OCI-LY3 (cell line): ENCODE data around the gene C10orf90.

ENCODE experiments used
- H2AFZ ChIP-seq: fragments of 200-600, 300-600 bp; shearing (Covaris generic); 2 replicates; pipeline ENCODE4 v1.6.0; 2014; ENCODE audit warnings: antibody characterized with exemption, low read depth, low read length
- H3K27ac ChIP-seq: fragments of 200-600, 300-600 bp; sonication (generic); 2 replicates; pipeline ENCODE4 v1.5.1; 2014; ENCODE audit warnings: mild to moderate bottlenecking, low read length, moderate library complexity, mixed read lengths
- H3K27me3 ChIP-seq: fragments of 200-600, 300-600 bp; sonication (generic); 2 replicates; pipeline ENCODE4 v1.6.1; 2014; ENCODE audit warnings: low read depth, low read length, mixed read lengths
- H3K36me3 ChIP-seq: fragments of 200-600, 300-600 bp; sonication (generic); replicated peaks from 2 replicates; pipeline ENCODE3; 2014; ENCODE audit warnings: low read depth, low read length, mixed read lengths
- H3K4me1 ChIP-seq: fragments of 300-600, 200-600 bp; sonication (generic); 2 replicates; pipeline ENCODE4 v1.6.1; 2014; ENCODE audit warnings: low read length, mixed read lengths
- H3K4me2 ChIP-seq: fragments of 200-600, 300-600 bp; sonication (generic); 2 replicates; pipeline ENCODE4 v1.6.1; 2014; ENCODE audit warnings: low read length, mixed read lengths
- H3K4me3 ChIP-seq: fragments of 300-600, 200-600 bp; sonication (generic); 2 replicates; pipeline ENCODE4 v1.5.1; 2014; ENCODE audit warnings: antibody characterized with exemption, mild to moderate bottlenecking, low read length, moderate library complexity
- H3K79me2 ChIP-seq: fragments of 300-600, 200-600 bp; shearing (Covaris generic); 2 replicates; pipeline ENCODE4 v1.6.1; 2014; ENCODE audit warnings: mild to moderate bottlenecking, low read length, mixed read lengths
- H3K9ac ChIP-seq: fragments of 300-600, 200-600 bp; shearing (Covaris generic); 2 replicates; pipeline ENCODE4 v1.6.0; 2014; ENCODE audit warnings: mild to moderate bottlenecking, low read length, moderate library complexity
- H3K9me3 ChIP-seq: fragments of 200-600, 300-600 bp; shearing (Covaris generic); 2 replicates; pipeline ENCODE4 v1.6.1; 2014; ENCODE audit warnings: low read length, mixed read lengths; ENCODE audit not compliant: insufficient read depth
- H4K20me1 ChIP-seq: fragments of 200-600, 300-600 bp; sonication (generic); 2 replicates; pipeline ENCODE4 v1.6.1; 2016; ENCODE audit warnings: low read length, mixed read lengths; ENCODE audit not compliant: insufficient read depth
- CTCF ChIP-seq: fragments of 200-600, 300-600 bp; sonication (generic); IDR thresholded peaks from 2 replicates; pipeline ENCODE4 v1.5.1; 2014; ENCODE audit warnings: antibody characterized with exemption, low read length, low read depth
- EZH2phosphoT487 ChIP-seq: fragments of 200-600 bp; shearing (Covaris generic); IDR thresholded peaks from 2 replicates; pipeline ENCODE4 v1.6.1; 2018; ENCODE audit warnings: antibody characterized with exemption, mixed run types, low read depth

Gene C10orf90

DNA sequence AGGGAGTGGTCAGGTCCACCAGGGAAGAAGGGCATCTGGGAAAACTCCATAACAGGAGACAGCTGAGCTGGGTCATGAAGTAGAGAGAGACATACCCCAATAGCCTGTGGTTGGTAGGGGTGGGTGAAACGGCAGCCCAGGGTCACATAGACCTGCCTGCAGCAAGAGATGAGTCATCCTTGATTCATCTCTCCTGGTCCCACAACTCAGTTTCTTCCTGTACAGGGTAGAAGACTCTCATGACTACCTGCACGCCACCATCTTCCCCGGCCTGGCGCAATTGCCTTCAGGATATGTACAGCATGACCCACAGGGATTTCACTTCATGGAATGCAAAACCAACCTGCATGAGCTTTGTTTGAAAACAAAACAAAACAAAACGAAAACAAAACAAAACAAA lies 237.1 kb downstream of the C10orf90 start:
- H3K27ac ChIP-seq: no peak overlapping the region
- no peak overlapping the region for H2AFZ ChIP-seq
- no peak overlapping the region for H3K9ac ChIP-seq
- no peak overlapping the region for H3K4me3 ChIP-seq
- no peaks in the 10 kb centered on the region for H4K20me1 ChIP-seq
- no peaks in the 10 kb centered on the region for H3K79me2 ChIP-seq
- no peaks in the 10 kb centered on the region for H3K9me3 ChIP-seq
- H3K4me2 ChIP-seq: no peak overlapping the region
- H3K27me3 ChIP-seq: no peaks in the 10 kb centered on the region
- no peaks in the 10 kb centered on the region for H3K4me1 ChIP-seq
- H3K36me3 ChIP-seq: no peaks in the 10 kb centered on the region
- TF ChIP-seq CTCF (no peak), EZH2phosphoT487 (no peak)

- H3K79me2 ChIP-seq: no peaks in the 10 kb centered on the region
- no peak overlapping the region for H3K27ac ChIP-seq
- H3K4me3 ChIP-seq: no peak overlapping the region
- H2AFZ ChIP-seq: no peak overlapping the region
- H3K4me1 ChIP-seq: no peaks in the 10 kb centered on the region
- H3K27me3 ChIP-seq: no peaks in the 10 kb centered on the region
- H4K20me1 ChIP-seq: no peaks in the 10 kb centered on the region
- TF ChIP-seq CTCF (no peak), EZH2phosphoT487 (no peak)
- no peaks in the 10 kb centered on the region for H3K36me3 ChIP-seq
- H3K9ac ChIP-seq: no peak overlapping the region
- no peaks in the 10 kb centered on the region for H3K9me3 ChIP-seq
- H3K4me2 ChIP-seq: no peak overlapping the region
Observed at GRCh38 chr10:126432507-126432906, 238.0 kb downstream of the C10orf90 start.

DNA sequence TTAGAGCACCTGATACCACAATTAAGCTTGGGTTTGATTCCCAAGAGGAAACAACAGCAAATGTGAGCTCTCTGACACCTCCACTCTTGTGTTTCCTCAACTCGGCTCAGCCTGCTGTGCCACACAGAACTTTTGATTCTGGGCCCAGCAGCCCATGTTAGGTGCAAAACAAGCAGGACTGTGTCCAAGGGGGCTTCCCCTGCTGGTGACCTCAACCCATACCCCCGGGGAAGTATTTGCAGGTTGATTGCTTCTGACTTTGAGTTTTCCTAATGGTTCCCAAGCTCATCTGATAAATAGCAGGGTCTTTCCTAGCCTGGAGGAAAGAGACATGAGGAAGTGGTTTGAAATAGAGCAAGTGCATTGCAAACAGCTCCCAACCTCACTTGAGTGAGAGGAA lies 238.7 kb downstream of the C10orf90 start:
- H3K4me2 ChIP-seq: no peak overlapping the region
- no peak overlapping the region for H2AFZ ChIP-seq
- no peaks in the 10 kb centered on the region for H4K20me1 ChIP-seq

GRCh38 chr10:126430512-126430911 lies 240.0 kb downstream of the C10orf90 start:
- no peaks in the 10 kb centered on the region for H3K79me2 ChIP-seq
- H3K27ac ChIP-seq: no peak overlapping the region
- no peaks in the 10 kb centered on the region for H4K20me1 ChIP-seq
- H3K4me1 ChIP-seq: no peaks in the 10 kb centered on the region
- no peaks in the 10 kb centered on the region for H3K36me3 ChIP-seq
- no peaks in the 10 kb centered on the region for H3K9me3 ChIP-seq
- H3K4me2 ChIP-seq: no peak overlapping the region
- H2AFZ ChIP-seq: no peak overlapping the region
- no peak overlapping the region for H3K9ac ChIP-seq
- no peak for TF ChIP-seq CTCF
- no peak for TF ChIP-seq EZH2phosphoT487
- H3K4me3 ChIP-seq: no peak overlapping the region
- no peaks in the 10 kb centered on the region for H3K27me3 ChIP-seq

More for the DNA sequence above, 238.7 kb downstream of the C10orf90 start:
- H3K36me3 ChIP-seq: no peaks in the 10 kb centered on the region
- TF ChIP-seq EZH2phosphoT487 (no peak), CTCF (no peak)
- no peaks in the 10 kb centered on the region for H3K4me1 ChIP-seq
- H3K9me3 ChIP-seq: no peaks in the 10 kb centered on the region
- no peaks in the 10 kb centered on the region for H3K79me2 ChIP-seq
- no peak overlapping the region for H3K27ac ChIP-seq
- no peak overlapping the region for H3K9ac ChIP-seq
- H3K4me3 ChIP-seq: no peak overlapping the region
- H3K27me3 ChIP-seq: no peaks in the 10 kb centered on the region
